Measurements from ENCODE around the gene COPS9.
A peak's percentile ranks its signal among the peaks of the same experiment; 100 is the strongest.

Gene COPS9

GRCh38 chr2:240125742-240126141, 10.4 kb downstream of the COPS9 start:
- no peaks in the 10 kb centered on the region for H3K27me3 Mint-ChIP-seq
- H3K4me1 Mint-ChIP-seq: peaks cover 8% of the 10 kb centered on the region
- H3K4me3 Mint-ChIP-seq: no peak overlapping the region
- no peak for ATAC-seq
- no peak overlapping the region for H3K27ac Mint-ChIP-seq
- no peak for DNase-seq
- no peaks in the 10 kb centered on the region for H3K9me3 Mint-ChIP-seq

DNA sequence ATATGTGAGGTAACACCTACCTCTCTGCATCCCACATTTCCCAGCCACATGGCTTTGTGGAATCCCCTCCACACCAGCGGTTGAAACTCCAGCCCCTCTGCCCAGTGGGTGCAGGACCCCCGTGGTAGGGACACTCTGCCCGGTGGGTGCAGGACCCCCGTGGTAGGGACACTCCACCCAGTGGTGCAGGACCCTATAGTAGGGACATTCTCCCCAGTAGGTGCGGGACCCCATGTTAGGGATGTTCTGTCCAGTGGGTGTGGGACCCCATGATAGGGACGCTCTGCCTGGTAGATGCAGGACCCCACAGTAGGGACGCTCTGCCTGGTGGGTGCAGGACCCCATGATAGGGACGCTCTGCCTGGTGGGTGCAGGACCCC, 11.5 kb downstream of the COPS9 start:
- DNase-seq: no peak
- Mint-ChIP-seq H3K4me3 (no peak overlapping the region), H3K4me1 (peaks cover 8% of the 10 kb centered on the region), H3K27ac (no peak overlapping the region), H3K27me3 (no peaks in the 10 kb centered on the region), H3K9me3 (no peaks in the 10 kb centered on the region)
- ATAC-seq: peak; percentile 37

DNA sequence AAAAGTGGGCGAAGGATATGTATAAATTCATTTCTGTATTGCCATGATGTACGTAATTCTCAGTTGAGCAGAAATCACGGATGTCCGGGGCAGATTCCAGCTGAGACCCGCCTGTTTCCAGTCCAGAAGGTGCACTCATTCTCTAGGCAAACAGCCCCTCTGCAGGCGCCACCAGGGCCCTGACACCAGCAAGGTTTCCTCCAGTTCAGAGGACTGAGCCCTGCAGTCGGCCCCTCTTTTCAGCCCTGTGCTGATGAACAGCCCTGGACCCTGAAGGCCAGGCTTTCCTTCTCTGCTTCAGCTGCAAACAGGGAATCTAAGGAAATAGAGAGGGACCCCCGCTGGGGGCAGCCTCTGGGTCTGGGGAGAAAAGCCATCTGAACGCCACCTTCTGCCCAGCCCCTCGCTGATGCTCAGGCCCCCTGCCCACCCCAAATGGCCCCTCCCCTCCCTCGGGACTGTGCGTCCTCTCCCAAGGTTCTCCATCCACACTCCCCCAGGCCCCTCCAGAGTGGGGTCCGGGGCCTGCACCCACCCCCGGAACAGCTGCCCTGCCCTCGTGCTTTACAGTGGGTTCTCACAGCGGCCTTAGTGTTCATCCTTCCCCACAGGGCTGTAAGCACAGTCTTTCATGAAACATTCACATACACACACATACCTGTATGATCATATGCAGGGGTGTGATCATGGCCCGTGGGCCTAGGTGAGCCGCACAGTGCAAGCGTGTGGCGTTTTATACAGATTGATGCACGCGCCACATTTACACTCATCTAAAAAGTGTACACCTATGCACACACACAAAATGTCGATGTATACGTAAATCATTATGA, 12.1 kb downstream of the COPS9 start:
- no peaks in the 10 kb centered on the region for H3K27me3 Mint-ChIP-seq
- ATAC-seq: no peak
- H3K4me3 Mint-ChIP-seq: no peak overlapping the region
- no peak overlapping the region for H3K27ac Mint-ChIP-seq
- H3K4me1 Mint-ChIP-seq: peaks cover 8% of the 10 kb centered on the region
- no peaks in the 10 kb centered on the region for H3K9me3 Mint-ChIP-seq
- DNase-seq: no peak

DNA sequence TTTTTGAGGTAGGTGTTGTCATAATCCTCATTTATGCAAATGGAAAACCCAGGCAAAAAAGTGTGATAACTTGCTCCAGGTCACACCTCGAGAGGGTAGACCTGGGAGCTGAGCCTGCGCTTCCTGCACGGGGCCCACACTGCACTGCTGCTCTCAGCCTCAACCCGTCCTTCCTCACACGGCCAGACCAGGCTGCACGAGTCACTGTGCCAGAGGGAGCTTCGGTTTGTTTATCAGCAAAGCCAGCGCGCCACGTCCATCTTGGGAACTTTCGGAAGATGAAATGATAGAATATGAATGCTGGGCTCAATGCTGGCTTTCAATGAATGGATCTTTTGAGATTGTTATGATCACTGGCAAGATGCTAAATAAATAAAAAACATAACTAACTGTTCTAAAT, 14.4 kb downstream of the COPS9 start:
- no peaks in the 10 kb centered on the region for H3K9me3 Mint-ChIP-seq
- H3K27ac Mint-ChIP-seq: no peak overlapping the region
- no peak for ATAC-seq

GRCh38 chr2:240121190-240121589, 14.9 kb downstream of the COPS9 start:
- H3K4me3 Mint-ChIP-seq: no peak overlapping the region
- peaks cover 8% of the 10 kb centered on the region for H3K4me1 Mint-ChIP-seq
- DNase-seq: no peak
- H3K27me3 Mint-ChIP-seq: peaks cover 3% of the 10 kb centered on the region
- no peaks in the 10 kb centered on the region for H3K9me3 Mint-ChIP-seq
- ATAC-seq: peak; percentile 69
- H3K27ac Mint-ChIP-seq: no peak overlapping the region

More for the DNA sequence above, 14.4 kb downstream of the COPS9 start:
- no peak for DNase-seq
- H3K27me3 Mint-ChIP-seq: no peaks in the 10 kb centered on the region
- peaks cover 8% of the 10 kb centered on the region for H3K4me1 Mint-ChIP-seq
- H3K4me3 Mint-ChIP-seq: no peak overlapping the region

DNA sequence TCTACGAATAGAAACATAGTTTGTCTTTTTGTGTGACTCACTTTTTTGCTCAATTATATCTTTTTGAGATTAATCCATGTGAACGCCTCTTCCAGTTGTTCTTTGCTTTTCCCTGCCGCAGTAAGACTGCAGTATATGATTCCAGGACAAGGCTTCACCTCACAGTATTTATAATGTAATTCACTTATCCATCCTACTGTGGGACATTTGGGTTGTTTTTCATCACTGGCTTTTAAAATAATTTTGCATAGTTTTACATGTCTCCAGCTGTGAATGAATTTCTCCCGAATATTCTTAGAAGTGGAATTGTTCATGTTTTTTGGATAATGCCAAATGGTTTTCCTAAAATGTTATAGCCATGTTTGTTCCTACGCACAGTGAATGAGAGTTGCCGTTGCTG, 21.9 kb downstream of the COPS9 start:
- H3K9me3 Mint-ChIP-seq: no peaks in the 10 kb centered on the region
- ATAC-seq (no peak), DNase-seq (no peak)
- H3K4me3 Mint-ChIP-seq: no peak overlapping the region
- peaks cover 61% of the 10 kb centered on the region for H3K27me3 Mint-ChIP-seq
- H3K27ac Mint-ChIP-seq: no peak overlapping the region
- H3K4me1 Mint-ChIP-seq: no peaks in the 10 kb centered on the region

DNA sequence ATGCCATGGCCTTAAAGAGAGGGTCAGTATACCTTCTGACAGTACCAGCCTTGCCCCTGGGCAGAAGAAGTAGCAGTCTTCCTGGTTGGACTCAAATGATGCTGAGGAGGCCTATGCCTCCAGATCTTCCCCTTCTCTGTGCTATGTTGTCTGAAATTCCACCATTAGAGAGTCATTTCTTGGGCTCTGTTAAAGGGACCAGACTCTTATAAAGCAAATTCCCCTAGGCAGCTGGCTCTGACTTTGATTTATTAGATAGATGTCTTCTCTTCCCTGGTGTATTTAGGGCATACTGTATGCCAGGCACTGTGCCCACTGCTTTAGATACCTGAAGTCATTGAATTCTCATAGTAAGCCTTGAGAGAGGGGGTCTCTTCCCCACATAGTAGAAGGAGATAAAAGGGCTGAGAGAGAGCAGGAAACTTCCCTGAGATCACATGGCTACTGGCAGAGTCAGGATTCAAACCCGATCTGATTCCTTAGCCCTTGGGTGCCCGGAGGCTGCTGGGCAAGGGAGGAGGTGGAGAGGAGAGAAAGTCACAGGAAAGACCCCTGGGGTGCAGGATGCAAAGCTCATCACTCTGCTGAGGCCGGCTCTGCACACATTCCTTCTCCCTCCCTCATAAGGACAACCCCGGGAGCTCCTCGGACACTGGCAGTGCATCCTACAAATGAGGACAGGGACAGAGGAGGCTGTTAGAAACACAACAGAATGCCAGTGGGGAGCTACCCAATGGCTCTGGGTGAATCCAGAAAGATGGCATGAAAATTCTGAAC, 23.0 kb downstream of the COPS9 start:
- Mint-ChIP-seq H3K27ac (no peak overlapping the region), H3K4me1 (no peaks in the 10 kb centered on the region), H3K27me3 (peaks cover 61% of the 10 kb centered on the region), H3K4me3 (no peak overlapping the region), H3K9me3 (no peaks in the 10 kb centered on the region)
- no peak for ATAC-seq
- DNase-seq: no peak

DNA sequence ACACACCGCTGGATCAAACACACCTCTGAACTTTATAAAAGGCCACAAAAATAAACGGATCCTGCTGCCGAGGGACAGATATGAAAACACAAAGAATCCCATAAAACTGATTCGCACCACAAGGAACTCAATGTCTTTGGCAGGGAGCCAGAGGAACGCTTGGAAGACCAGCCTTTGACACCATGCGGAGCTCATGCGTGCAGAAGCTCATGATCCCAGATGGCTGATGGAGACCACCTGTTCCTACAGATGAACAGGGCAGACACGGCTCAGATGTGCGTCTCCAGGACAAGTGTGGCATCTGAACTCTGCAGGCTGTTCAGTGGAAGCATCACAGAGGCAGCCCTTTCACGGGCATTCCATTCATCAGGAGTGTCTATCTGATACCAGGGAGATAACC, 24.9 kb downstream of the COPS9 start:
- Mint-ChIP-seq H3K27me3 (peaks cover 68% of the 10 kb centered on the region), H3K4me1 (no peaks in the 10 kb centered on the region), H3K9me3 (no peaks in the 10 kb centered on the region), H3K4me3 (no peak overlapping the region), H3K27ac (no peak overlapping the region)
- ATAC-seq: no peak
- no peak for DNase-seq

DNA sequence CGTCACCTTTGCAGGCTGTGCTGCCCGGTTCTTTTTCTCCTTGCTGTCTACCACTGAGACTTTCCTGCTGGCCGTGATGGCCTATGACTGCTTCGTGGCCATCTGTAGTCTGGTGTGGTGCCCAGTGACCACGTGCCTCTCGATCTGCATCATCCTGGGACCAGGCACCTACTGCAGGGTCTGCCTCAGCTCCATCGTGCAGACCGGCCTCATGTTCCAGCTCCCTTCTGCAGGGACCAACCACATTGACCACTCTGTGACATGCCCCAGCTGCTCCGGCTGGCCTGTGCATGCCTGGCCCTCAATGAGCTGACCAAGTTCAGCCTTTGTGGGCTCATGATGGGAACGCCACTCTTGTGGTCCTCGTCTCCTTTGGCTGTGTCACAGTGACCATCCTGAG, 26.7 kb downstream of the COPS9 start:
- no peak overlapping the region for H3K4me3 Mint-ChIP-seq
- no peaks in the 10 kb centered on the region for H3K9me3 Mint-ChIP-seq
- no peaks in the 10 kb centered on the region for H3K4me1 Mint-ChIP-seq
- no peak for ATAC-seq
- H3K27me3 Mint-ChIP-seq: peaks cover 57% of the 10 kb centered on the region
- no peak overlapping the region for H3K27ac Mint-ChIP-seq
- DNase-seq: no peak

GRCh38 chr2:240107477-240107796, 28.7 kb downstream of the COPS9 start:
- H3K4me3 Mint-ChIP-seq: no peak overlapping the region
- DNase-seq (no peak), ATAC-seq (no peak)
- H3K9me3 Mint-ChIP-seq: no peaks in the 10 kb centered on the region
- H3K27ac Mint-ChIP-seq: no peak overlapping the region
- H3K4me1 Mint-ChIP-seq: no peaks in the 10 kb centered on the region
- peaks cover 58% of the 10 kb centered on the region for H3K27me3 Mint-ChIP-seq

DNA sequence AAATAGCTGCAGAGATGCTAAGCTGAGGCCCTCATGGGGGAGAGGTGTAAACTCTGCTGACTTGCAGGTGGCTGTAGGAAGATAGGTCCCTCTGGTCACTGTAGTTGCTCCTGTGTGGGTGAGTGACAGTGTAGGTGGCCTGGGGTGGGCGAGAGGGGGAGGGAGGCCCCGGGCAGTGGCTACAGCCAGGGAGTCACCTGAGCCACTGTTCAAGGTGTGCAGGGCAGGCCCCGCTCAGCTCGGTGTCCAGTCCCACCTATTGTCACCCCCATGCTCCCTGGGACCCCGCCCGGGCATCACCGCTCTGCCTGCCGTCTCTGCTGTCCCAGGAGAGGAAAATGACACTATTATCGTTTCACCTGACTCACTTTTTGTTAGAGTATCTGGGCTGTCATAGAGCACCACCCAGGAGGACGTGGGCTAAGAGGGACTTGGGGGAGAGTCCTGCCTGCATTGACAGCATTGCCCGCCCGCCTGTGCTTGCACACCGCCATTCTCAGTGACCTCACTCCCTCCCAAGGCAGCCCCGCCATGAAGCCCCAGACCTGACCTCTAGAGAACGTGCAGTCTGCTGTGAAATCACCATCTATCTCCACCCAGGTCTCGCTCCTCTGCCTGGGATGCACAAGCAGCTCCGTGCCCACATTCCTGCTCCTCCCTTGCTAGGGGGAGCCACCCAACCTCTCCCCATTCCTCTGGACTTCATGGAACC, 29.2 kb downstream of the COPS9 start:
- Mint-ChIP-seq H3K9me3 (no peaks in the 10 kb centered on the region), H3K4me3 (no peak overlapping the region), H3K4me1 (no peaks in the 10 kb centered on the region), H3K27me3 (peaks cover 54% of the 10 kb centered on the region), H3K27ac (peak overlapping the region in 1 of 2 donors; percentile 86)
- DNase-seq: no peak
- no peak for ATAC-seq

GRCh38 chr2:240105982-240106381, 30.1 kb downstream of the COPS9 start:
- ATAC-seq (no peak), DNase-seq (no peak)
- Mint-ChIP-seq H3K4me3 (no peak overlapping the region), H3K4me1 (no peaks in the 10 kb centered on the region), H3K9me3 (no peaks in the 10 kb centered on the region), H3K27me3 (peaks cover 54% of the 10 kb centered on the region), H3K27ac (no peak overlapping the region)

DNA sequence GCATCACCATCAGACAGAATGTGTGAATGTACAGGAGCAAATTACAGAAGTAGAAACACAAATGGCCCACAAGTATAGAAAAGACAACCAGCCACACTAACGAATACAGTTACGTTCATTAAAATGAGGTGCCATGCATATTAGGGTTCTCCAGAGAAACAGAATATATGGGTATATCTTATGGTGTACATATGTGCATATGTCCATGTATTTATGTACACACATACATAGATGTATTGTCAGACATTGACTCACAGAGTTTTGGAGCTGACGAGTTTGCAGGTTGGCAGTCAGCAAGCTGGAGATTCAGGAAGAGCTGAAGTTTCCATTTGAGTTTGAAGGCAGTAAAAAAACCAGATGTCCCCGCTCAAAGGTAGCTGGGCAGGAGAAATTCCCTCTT, 33.0 kb downstream of the COPS9 start:
- Mint-ChIP-seq H3K9me3 (peaks cover 0 to 2% of the 10 kb centered on the region in 2 donors), H3K4me1 (no peaks in the 10 kb centered on the region), H3K27ac (no peak overlapping the region), H3K27me3 (peaks cover 64% of the 10 kb centered on the region), H3K4me3 (no peak overlapping the region)
- DNase-seq: no peak
- no peak for ATAC-seq

GRCh38 chr2:240098349-240098748, 37.8 kb downstream of the COPS9 start:
- Mint-ChIP-seq H3K27ac (no peak overlapping the region), H3K27me3 (peaks cover 95% of the 10 kb centered on the region), H3K4me1 (no peaks in the 10 kb centered on the region), H3K4me3 (no peak overlapping the region), H3K9me3 (peaks cover 9 to 17% of the 10 kb centered on the region in 2 donors)
- DNase-seq (no peak), ATAC-seq (no peak)

GRCh38 chr2:240095556-240096523, 40.3 kb downstream of the COPS9 start:
- Mint-ChIP-seq H3K9me3 (peaks cover 9 to 17% of the 10 kb centered on the region in 2 donors), H3K4me3 (no peak overlapping the region), H3K4me1 (no peaks in the 10 kb centered on the region), H3K27me3 (peaks cover 88% of the 10 kb centered on the region), H3K27ac (no peak overlapping the region)
- ATAC-seq (no peak), DNase-seq (no peak)
